ENCODE data around the gene CNNM2. TPM values are rescaled to one million over a fixed set of nuclear protein-coding genes. Genes with fewer than 3 reads are reported as not detected.
"Not testable (repeated sequence)": the region's sequence is repeated elsewhere in the genome, so short reads cannot be mapped to it uniquely, and the experiment has no call there.

Gene CNNM2
- total RNA-seq, 2 experiments from 2014 or later, result 3.9 to 4.3 TPM

- Mint-ChIP-seq H3K4me1 (ENCODE audit: low read depth) (no peaks in the 10 kb centered on the region), H3K27ac (no peak overlapping the region), H3K4me3 (no peak overlapping the region), H3K27me3 (ENCODE audit: low read depth) (no peaks in the 10 kb centered on the region), H3K36me3 (ENCODE audit: low read depth) (peaks cover 3% of the 10 kb centered on the region), H3K9me3 (no peaks in the 10 kb centered on the region)
- CTCF ChIA-PET, result interaction anchor here (0.6 to 1.1 kb wide), 3 partner anchors 88 to 673 kb away, joined by 3 to 7 read pairs (median 3); no protein-coding TSS in a partner anchor
- intact Hi-C loops (cut with micrococcal nuclease), result no loop called here
- DNase-seq, result no peak
Measured at GRCh38 chr10:102959360-102959759, 41.3 kb downstream of the CNNM2 start.

GRCh38 chr10:102960157-102960556 lies 42.1 kb downstream of the CNNM2 start:
- no peaks in the 10 kb centered on the region for H3K27me3 Mint-ChIP-seq (ENCODE audit: low read depth)
- no peak overlapping the region for H3K27ac Mint-ChIP-seq
- no peaks in the 10 kb centered on the region for H3K4me1 Mint-ChIP-seq (ENCODE audit: low read depth)
- H3K36me3 Mint-ChIP-seq (ENCODE audit: low read depth), result no peaks in the 10 kb centered on the region
- DNase-seq, result no peak
- no peaks in the 10 kb centered on the region for H3K9me3 Mint-ChIP-seq
- intact Hi-C loops (cut with micrococcal nuclease), result no loop called here
- CTCF ChIA-PET, result interaction anchor here (1.1 kb wide), 1 partner anchor 87 kb away, joined by 3 read pairs; no protein-coding TSS in a partner anchor
- H3K4me3 Mint-ChIP-seq, result no peak overlapping the region

GRCh38 chr10:102962267-102962666 lies 44.2 kb downstream of the CNNM2 start:
- intact Hi-C loops (cut with micrococcal nuclease), result no loop called here
- no peak overlapping the region for H3K4me3 Mint-ChIP-seq
- H3K4me1 Mint-ChIP-seq (ENCODE audit: low read depth), result no peaks in the 10 kb centered on the region
- H3K27me3 Mint-ChIP-seq (ENCODE audit: low read depth), result no peaks in the 10 kb centered on the region
- CTCF ChIA-PET, result no interaction called here
- H3K27ac Mint-ChIP-seq, result no peak overlapping the region
- no peak for DNase-seq
- no peaks in the 10 kb centered on the region for H3K9me3 Mint-ChIP-seq
- H3K36me3 Mint-ChIP-seq (ENCODE audit: low read depth), result no peaks in the 10 kb centered on the region

GRCh38 chr10:102962951-102963755 lies 45.1 kb downstream of the CNNM2 start:
- Mint-ChIP-seq H3K27ac (no peak overlapping the region), H3K27me3 (ENCODE audit: low read depth) (no peaks in the 10 kb centered on the region), H3K4me3 (no peak overlapping the region), H3K4me1 (ENCODE audit: low read depth) (no peaks in the 10 kb centered on the region), H3K9me3 (no peaks in the 10 kb centered on the region), H3K36me3 (ENCODE audit: low read depth) (no peaks in the 10 kb centered on the region)
- intact Hi-C loops (cut with micrococcal nuclease), result no loop called here
- DNase-seq, result no peak
- CTCF ChIA-PET, result no interaction called here

- Mint-ChIP-seq H3K9me3 (no peaks in the 10 kb centered on the region), H3K4me3 (no peak overlapping the region), H3K27ac (no peak overlapping the region), H3K4me1 (ENCODE audit: low read depth) (no peaks in the 10 kb centered on the region), H3K27me3 (ENCODE audit: low read depth) (no peaks in the 10 kb centered on the region), H3K36me3 (ENCODE audit: low read depth) (no peaks in the 10 kb centered on the region)
- CTCF ChIA-PET, result no interaction called here
- no peak for DNase-seq
- intact Hi-C loops (cut with micrococcal nuclease), result no loop called here
Measured at GRCh38 chr10:102963756-102964025, 45.6 kb downstream of the CNNM2 start.

- DNase-seq; intact Hi-C loops (cut with micrococcal nuclease); CTCF ChIA-PET; H3K27me3 Mint-ChIP-seq (ENCODE audit: low read depth); H3K27ac Mint-ChIP-seq; H3K36me3 Mint-ChIP-seq (ENCODE audit: low read depth); H3K4me1 Mint-ChIP-seq (ENCODE audit: low read depth); H3K9me3 Mint-ChIP-seq; H3K4me3 Mint-ChIP-seq: not testable (repeated sequence)
Measured at GRCh38 chr10:102964064-102964463, 46.0 kb downstream of the CNNM2 start.

GRCh38 chr10:102964713-102965112 lies 46.6 kb downstream of the CNNM2 start:
- CTCF ChIA-PET, result no interaction called here
- intact Hi-C loops (cut with micrococcal nuclease), result no loop called here
- H3K27ac Mint-ChIP-seq, result no peak overlapping the region
- no peaks in the 10 kb centered on the region for H3K27me3 Mint-ChIP-seq (ENCODE audit: low read depth)
- H3K9me3 Mint-ChIP-seq, result no peaks in the 10 kb centered on the region
- H3K36me3 Mint-ChIP-seq (ENCODE audit: low read depth), result no peaks in the 10 kb centered on the region
- H3K4me1 Mint-ChIP-seq (ENCODE audit: low read depth), result no peaks in the 10 kb centered on the region
- no peak overlapping the region for H3K4me3 Mint-ChIP-seq
- no peak for DNase-seq

- Mint-ChIP-seq H3K9me3 (no peaks in the 10 kb centered on the region), H3K36me3 (ENCODE audit: low read depth) (no peaks in the 10 kb centered on the region), H3K27ac (no peak overlapping the region), H3K27me3 (ENCODE audit: low read depth) (no peaks in the 10 kb centered on the region), H3K4me1 (ENCODE audit: low read depth) (no peaks in the 10 kb centered on the region), H3K4me3 (no peak overlapping the region)
- DNase-seq, result no peak
- CTCF ChIA-PET, result interaction anchor here (0.9 kb wide), 1 partner anchor 48 kb away, joined by 3 read pairs; no protein-coding TSS in a partner anchor
- intact Hi-C loops (cut with micrococcal nuclease), result no loop called here
Measured at GRCh38 chr10:102965311-102965851, 47.3 kb downstream of the CNNM2 start.

- Mint-ChIP-seq H3K27me3 (ENCODE audit: low read depth) (no peaks in the 10 kb centered on the region), H3K27ac (no peak overlapping the region), H3K36me3 (ENCODE audit: low read depth) (peaks cover 1% of the 10 kb centered on the region), H3K9me3 (no peaks in the 10 kb centered on the region), H3K4me3 (no peak overlapping the region), H3K4me1 (ENCODE audit: low read depth) (no peaks in the 10 kb centered on the region)
- CTCF ChIA-PET, result no interaction called here
- DNase-seq, result no peak
- intact Hi-C loops (cut with micrococcal nuclease), result no loop called here
Measured at GRCh38 chr10:102967123-102967522, 49.0 kb downstream of the CNNM2 start.

GRCh38 chr10:102970562-102971340 lies 52.7 kb downstream of the CNNM2 start:
- no peak for DNase-seq
- Mint-ChIP-seq H3K36me3 (ENCODE audit: low read depth) (peaks cover 2% of the 10 kb centered on the region), H3K4me3 (no peak overlapping the region), H3K9me3 (no peaks in the 10 kb centered on the region), H3K27ac (no peak overlapping the region), H3K27me3 (ENCODE audit: low read depth) (no peaks in the 10 kb centered on the region), H3K4me1 (ENCODE audit: low read depth) (peaks cover 2% of the 10 kb centered on the region)
- CTCF ChIA-PET, result no interaction called here
- intact Hi-C loops (cut with micrococcal nuclease), result no loop called here

- intact Hi-C loops (cut with micrococcal nuclease), result no loop called here
- Mint-ChIP-seq H3K27ac (no peak overlapping the region), H3K4me3 (no peak overlapping the region), H3K27me3 (ENCODE audit: low read depth) (no peaks in the 10 kb centered on the region), H3K4me1 (ENCODE audit: low read depth) (peaks cover 2% of the 10 kb centered on the region), H3K36me3 (ENCODE audit: low read depth) (peaks cover 2% of the 10 kb centered on the region), H3K9me3 (no peaks in the 10 kb centered on the region)
- CTCF ChIA-PET, result interaction anchor here (0.6 kb wide), 2 partner anchors 123 to 666 kb away, joined by 3 read pairs; no protein-coding TSS in a partner anchor
- DNase-seq, result no peak
Measured at GRCh38 chr10:102975483-102976379, 57.6 kb downstream of the CNNM2 start.

- H3K4me3 Mint-ChIP-seq; H3K36me3 Mint-ChIP-seq (ENCODE audit: low read depth); H3K27ac Mint-ChIP-seq; H3K27me3 Mint-ChIP-seq (ENCODE audit: low read depth); H3K9me3 Mint-ChIP-seq; DNase-seq; intact Hi-C loops (cut with micrococcal nuclease); H3K4me1 Mint-ChIP-seq (ENCODE audit: low read depth): not testable (repeated sequence)
- CTCF ChIA-PET, result interaction anchor here (0.6 kb wide), 1 partner anchor 124 kb away, joined by 3 read pairs; no protein-coding TSS in a partner anchor
Measured at GRCh38 chr10:102976380-102976726, 58.3 kb downstream of the CNNM2 start.

Data from activated naive CD4-positive, alpha-beta T cell treated with anti-CD3 and anti-CD28 coated beads for 36 hours (primary cell).